ENCODE measurements around the gene RYR2.

DNA sequence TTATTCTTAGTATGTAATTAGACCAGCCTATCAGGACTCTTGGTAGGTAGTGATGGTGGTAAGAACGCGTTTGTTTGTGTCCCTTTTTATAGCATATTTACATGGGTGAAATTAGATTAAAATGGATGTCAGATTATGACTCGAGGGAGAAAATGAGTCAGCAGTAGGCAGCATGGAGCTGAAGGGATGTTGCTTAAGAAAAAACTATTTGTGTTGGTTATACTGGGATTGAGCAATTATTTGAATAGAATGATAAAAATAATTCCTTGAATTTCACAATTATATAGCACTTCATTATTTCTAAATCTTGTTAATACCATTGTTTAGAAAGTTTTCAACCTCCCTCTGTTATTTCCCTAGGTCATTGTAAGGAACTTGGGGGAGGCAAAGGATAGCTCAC is 348.8 kb downstream of the RYR2 start:
- TF ChIP-seq, protein P1, sequence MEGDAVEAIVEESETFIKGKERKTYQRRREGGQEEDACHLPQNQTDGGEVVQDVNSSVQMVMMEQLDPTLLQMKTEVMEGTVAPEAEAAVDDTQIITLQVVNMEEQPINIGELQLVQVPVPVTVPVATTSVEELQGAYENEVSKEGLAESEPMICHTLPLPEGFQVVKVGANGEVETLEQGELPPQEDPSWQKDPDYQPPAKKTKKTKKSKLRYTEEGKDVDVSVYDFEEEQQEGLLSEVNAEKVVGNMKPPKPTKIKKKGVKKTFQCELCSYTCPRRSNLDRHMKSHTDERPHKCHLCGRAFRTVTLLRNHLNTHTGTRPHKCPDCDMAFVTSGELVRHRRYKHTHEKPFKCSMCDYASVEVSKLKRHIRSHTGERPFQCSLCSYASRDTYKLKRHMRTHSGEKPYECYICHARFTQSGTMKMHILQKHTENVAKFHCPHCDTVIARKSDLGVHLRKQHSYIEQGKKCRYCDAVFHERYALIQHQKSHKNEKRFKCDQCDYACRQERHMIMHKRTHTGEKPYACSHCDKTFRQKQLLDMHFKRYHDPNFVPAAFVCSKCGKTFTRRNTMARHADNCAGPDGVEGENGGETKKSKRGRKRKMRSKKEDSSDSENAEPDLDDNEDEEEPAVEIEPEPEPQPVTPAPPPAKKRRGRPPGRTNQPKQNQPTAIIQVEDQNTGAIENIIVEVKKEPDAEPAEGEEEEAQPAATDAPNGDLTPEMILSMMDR (IDR thresholded peaks at IDR 0.05) = no peak
- no peak for TF ChIP-seq POLR2A (IDR thresholded peaks at IDR 0.05)
- TF ChIP-seq EP300 (IDR thresholded peaks at IDR 0.05) = no peak

All from tibial nerve (tissue), 4 donors.